ENCODE measurements around the gene ZMYND15. TPM values are rescaled to one million over a fixed set of nuclear protein-coding genes. Genes with fewer than 3 reads are reported as not detected.

ZMYND15 gene
- total and polyA plus RNA-seq, 2 of the 13 experiments (the other 11 are each of a cell fraction or from before 2014, with no cell fraction given) = 0.24 to 2.7 TPM

DNA sequence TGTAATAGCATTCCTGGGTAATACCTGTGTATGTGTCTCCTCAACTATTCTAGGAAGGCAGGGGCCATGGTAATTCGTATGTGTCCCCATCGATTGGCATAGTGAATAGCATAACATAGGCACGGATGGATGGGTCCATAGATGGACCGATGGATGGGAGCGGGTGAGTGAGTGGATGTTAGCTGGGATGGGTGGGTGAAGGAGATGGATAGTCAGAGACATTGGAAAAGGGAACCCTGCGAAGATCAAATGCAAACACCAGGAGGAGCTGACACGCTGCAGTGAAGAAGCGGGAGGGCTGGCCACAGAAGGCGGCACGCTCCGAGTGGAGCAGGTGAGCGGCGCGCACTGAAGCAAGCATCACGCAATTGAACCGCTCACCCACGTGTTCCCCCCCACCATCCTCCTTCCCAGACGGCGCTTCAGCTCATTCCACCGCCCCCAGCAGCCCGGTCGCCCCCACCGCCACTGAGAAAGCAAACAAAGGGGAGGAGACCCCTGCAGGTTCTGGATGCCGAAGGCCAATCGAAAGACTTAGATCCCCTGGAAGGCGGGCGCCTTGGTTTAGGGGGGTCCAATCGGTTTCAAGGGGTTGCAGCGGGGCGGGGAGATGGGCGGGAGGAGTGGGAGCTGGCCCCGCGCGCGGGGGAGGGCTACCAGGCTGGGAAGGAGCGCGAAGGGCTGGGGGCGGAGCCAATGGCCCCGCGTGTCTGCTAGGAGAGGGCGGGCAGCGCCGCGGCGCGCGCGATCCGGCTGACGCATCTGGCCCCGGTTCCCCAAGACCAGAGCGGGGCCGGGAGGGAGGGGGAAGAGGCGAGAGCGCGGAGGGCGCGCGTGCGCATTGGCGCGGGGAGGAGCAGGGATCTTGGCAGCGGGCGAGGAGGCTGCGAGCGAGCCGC lies 29.6 kb upstream of the ZMYND15 start, which contains the start of gene ARRB2 (continued):
- TF ChIP-seq ZNF10 (CRISPR knock-in tag; IDR thresholded peaks at IDR 0.05; ENCODE audit: borderline replicate concordance, low read depth) (no peak), ZNF772 (CRISPR knock-in tag; IDR thresholded peaks at IDR 0.05) (no peak; the same call in 1 of the 2 replicates), RBM39 (IDR thresholded peaks at IDR 0.05; ENCODE audit: low read depth, low read length, poor library complexity, severe bottlenecking) (peak; percentile 32), ZNF138 (CRISPR knock-in tag; IDR thresholded peaks at IDR 0.05; ENCODE audit: low read depth) (no peak), ZNF790 (CRISPR knock-in tag; IDR thresholded peaks at IDR 0.05; ENCODE audit: borderline replicate concordance) (0 out of 2 replicates have a peak, but pooled peaks have one; percentile 48), ZNF333 (CRISPR knock-in tag; IDR thresholded peaks at IDR 0.05; ENCODE audit: borderline replicate concordance) (no peak), NFE2 (CRISPR knock-in tag; IDR thresholded peaks at IDR 0.05) (no peak), ZNF17 (CRISPR knock-in tag; IDR thresholded peaks at IDR 0.05) (no peak), ZNF142 (CRISPR knock-in tag; IDR thresholded peaks at IDR 0.05) (no peak), ZBED4 (CRISPR knock-in tag; IDR thresholded peaks at IDR 0.05; ENCODE audit: borderline replicate concordance) (0 out of 2 replicates have a peak, but pooled peaks have one; percentile 24), BRD4 (CRISPR knock-in tag; IDR thresholded peaks at IDR 0.05) (no peak), ZNF567 (CRISPR knock-in tag; IDR thresholded peaks at IDR 0.05; ENCODE audit: borderline replicate concordance) (0 out of 2 replicates have a peak, but pooled peaks have one; percentile 21), GTF3A (CRISPR knock-in tag; conservative IDR thresholded peaks at IDR 0.05) (no peak), SMAD3 (CRISPR knock-in tag; IDR thresholded peaks at IDR 0.05) (peak; percentile 49; the same call in 1 of the 2 replicates)
- TF ChIP-seq, protein P1, sequence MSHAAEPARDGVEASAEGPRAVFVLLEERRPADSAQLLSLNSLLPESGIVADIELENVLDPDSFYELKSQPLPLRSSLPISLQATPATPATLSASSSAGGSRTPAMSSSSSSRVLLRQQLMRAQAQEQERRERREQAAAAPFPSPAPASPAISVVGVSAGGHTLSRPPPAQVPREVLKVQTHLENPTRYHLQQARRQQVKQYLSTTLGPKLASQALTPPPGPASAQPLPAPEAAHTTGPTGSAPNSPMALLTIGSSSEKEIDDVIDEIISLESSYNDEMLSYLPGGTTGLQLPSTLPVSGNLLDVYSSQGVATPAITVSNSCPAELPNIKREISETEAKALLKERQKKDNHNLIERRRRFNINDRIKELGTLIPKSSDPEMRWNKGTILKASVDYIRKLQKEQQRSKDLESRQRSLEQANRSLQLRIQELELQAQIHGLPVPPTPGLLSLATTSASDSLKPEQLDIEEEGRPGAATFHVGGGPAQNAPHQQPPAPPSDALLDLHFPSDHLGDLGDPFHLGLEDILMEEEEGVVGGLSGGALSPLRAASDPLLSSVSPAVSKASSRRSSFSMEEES (CRISPR knock-in tag; IDR thresholded peaks at IDR 0.05) = peak; percentile 11; the same call in 1 of the 2 replicates
- TF ChIP-seq, protein P2, sequence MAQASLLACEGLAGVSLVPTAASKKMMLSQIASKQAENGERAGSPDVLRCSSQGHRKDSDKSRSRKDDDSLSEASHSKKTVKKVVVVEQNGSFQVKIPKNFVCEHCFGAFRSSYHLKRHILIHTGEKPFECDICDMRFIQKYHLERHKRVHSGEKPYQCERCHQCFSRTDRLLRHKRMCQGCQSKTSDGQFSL (CRISPR knock-in tag; IDR thresholded peaks at IDR 0.05) = peak; percentile 93
